H9 (cell line): ENCODE data around the gene TSPAN32. TPM values are rescaled to one million over a fixed set of nuclear protein-coding genes. Genes with fewer than 3 reads are reported as not detected.
"Not testable (repeated sequence)": the region's sequence is repeated elsewhere in the genome, so short reads cannot be mapped to it uniquely, and the experiment has no call there.

Source experiments
- DNase-seq: peaks from one replicate; pipeline ENCODE4 v3.0.0-alpha.2; 2017
- H2AFZ ChIP-seq: one replicate; pipeline ENCODE4 v1.6.1; 2013; ENCODE audit warnings: mild to moderate bottlenecking, low read length, control low read depth, moderate library complexity
- H2AK5ac ChIP-seq: 2 replicates; pipeline ENCODE4 v1.6.1; 2013; ENCODE audit warnings: low read length, control low read depth, mixed read lengths; ENCODE audit not compliant: insufficient read length
- H2BK120ac ChIP-seq: one replicate; pipeline ENCODE4 v1.6.1; 2013; ENCODE audit warnings: low read depth, mild to moderate bottlenecking, low read length, control low read depth, inconsistent platforms; ENCODE audit not compliant: poor library complexity, severe bottlenecking
- H2BK12ac ChIP-seq: 2 replicates; pipeline ENCODE4 v1.6.1; 2013; ENCODE audit warnings: low read length, control low read depth, mixed read lengths, low read depth; ENCODE audit not compliant: insufficient read length
- H2BK15ac ChIP-seq: 2 replicates; pipeline ENCODE4 v1.6.1; 2013; ENCODE audit warnings: low read depth, low read length, control low read depth
- H2BK20ac ChIP-seq: one replicate; pipeline ENCODE4 v1.6.1; 2013; ENCODE audit warnings: low read depth, mild to moderate bottlenecking, low read length, control low read depth, inconsistent platforms; ENCODE audit not compliant: poor library complexity, severe bottlenecking
- H2BK5ac ChIP-seq: 2 replicates; pipeline ENCODE4 v1.6.1; 2013; ENCODE audit warnings: low read length, control low read depth, mixed read lengths; ENCODE audit not compliant: insufficient read length
- H3K14ac ChIP-seq: 2 replicates; pipeline ENCODE4 v1.6.1; 2013; ENCODE audit warnings: low read length, control low read depth; ENCODE audit not compliant: insufficient read depth
- H3K18ac ChIP-seq: 2 replicates; pipeline ENCODE4 v1.6.1; 2013; ENCODE audit warnings: low read depth, mild to moderate bottlenecking, mixed read lengths, low read length, control low read depth; ENCODE audit not compliant: insufficient read length
- H3K23ac ChIP-seq: 2 replicates; pipeline ENCODE4 v1.6.1; 2013; ENCODE audit warnings: low read length, control low read depth, mixed read lengths, low read depth; ENCODE audit not compliant: insufficient read length
- H3K23me2 ChIP-seq: 2 replicates; pipeline ENCODE4 v1.6.1; 2013; ENCODE audit warnings: low read depth, mild to moderate bottlenecking, mixed read lengths, low read length, control low read depth; ENCODE audit not compliant: insufficient read length, poor library complexity, severe bottlenecking
- H3K27ac ChIP-seq: 2 replicates; pipeline ENCODE4 v1.5.1; 2013; ENCODE audit warnings: low read length, control low read depth, mixed read lengths, low read depth; ENCODE audit not compliant: insufficient read length
- H3K27me3 ChIP-seq: 2 replicates; pipeline ENCODE4 v1.6.1; 2013; ENCODE audit warnings: low read length, control low read depth, inconsistent platforms; ENCODE audit not compliant: insufficient read depth
- H3K4ac ChIP-seq: 2 replicates; pipeline ENCODE4 v1.6.1; 2013; ENCODE audit warnings: low read depth, mild to moderate bottlenecking, control low read depth, inconsistent platforms, low read length, moderate library complexity
- H3K4me1 ChIP-seq: 2 replicates; pipeline ENCODE4 v1.6.1; 2013; ENCODE audit warnings: low read length, control low read depth, inconsistent platforms; ENCODE audit not compliant: insufficient read depth
- H3K4me2 ChIP-seq: 2 replicates; pipeline ENCODE4 v1.6.1; 2013; ENCODE audit warnings: low read length, control low read depth, mixed read lengths; ENCODE audit not compliant: insufficient read length, insufficient read depth
- H3K56ac ChIP-seq: 2 replicates; pipeline ENCODE4 v1.6.1; 2013; ENCODE audit warnings: low read depth, mild to moderate bottlenecking, mixed read lengths, low read length, control low read depth; ENCODE audit not compliant: insufficient read length
- H3K79me1 ChIP-seq: 2 replicates; pipeline ENCODE4 v1.6.1; 2013; ENCODE audit warnings: low read depth, mild to moderate bottlenecking, moderate library complexity, low read length, control low read depth, inconsistent platforms; ENCODE audit not compliant: insufficient read depth, poor library complexity, severe bottlenecking
- H3K79me2 ChIP-seq: 2 replicates; pipeline ENCODE4 v1.6.1; 2013; ENCODE audit warnings: low read length, control low read depth, inconsistent platforms; ENCODE audit not compliant: insufficient read depth
- H3K9ac ChIP-seq: 2 replicates; pipeline ENCODE4 v1.6.1; 2013; ENCODE audit warnings: low read length, control low read depth, mixed read lengths; ENCODE audit not compliant: insufficient read length; ENCODE audit errors: extremely low read depth
- H3K9me3 ChIP-seq: one replicate; pipeline ENCODE4 v1.6.1; 2013; ENCODE audit warnings: low read depth, low read length, inconsistent platforms; ENCODE audit not compliant: control insufficient read depth
- H3T11ph ChIP-seq: one replicate; pipeline ENCODE4 v1.6.1; 2013; ENCODE audit warnings: mild to moderate bottlenecking, low read length, control low read depth, inconsistent platforms
- H4K20me1 ChIP-seq: one replicate; pipeline ENCODE4 v1.6.1; 2013; ENCODE audit not compliant: control insufficient read depth, insufficient read length, insufficient read depth
- H4K5ac ChIP-seq: 2 replicates; pipeline ENCODE4 v1.6.1; 2013; ENCODE audit warnings: low read depth, mild to moderate bottlenecking, mixed read lengths, low read length, control low read depth; ENCODE audit not compliant: insufficient read length
- H4K8ac ChIP-seq: replicated peaks from 2 replicates; pipeline ENCODE4 v1.6.1; 2013; ENCODE audit warnings: low read length, control low read depth, mixed read lengths, low read depth; ENCODE audit not compliant: insufficient read length
- H4K91ac ChIP-seq: 2 replicates; pipeline ENCODE4 v1.6.1; 2013; ENCODE audit warnings: low read depth, mild to moderate bottlenecking, moderate library complexity, mixed read lengths, low read length, control low read depth; ENCODE audit not compliant: insufficient read length
- H3K27ac Mint-ChIP-seq, 3 experiments: 2 replicates in 2 of 3; 3 replicates in 1 of 3; pipeline ENCODE4 v1.8.0; 2020 to 2021; ENCODE audit warnings: mixed read lengths in 3 of 3, mild to moderate bottlenecking in 1 of 3, moderate library complexity in 1 of 3
- H3K27me3 Mint-ChIP-seq: 2 replicates; pipeline ENCODE4 v1.8.0; 2021; ENCODE audit warnings: low read depth, mild to moderate bottlenecking, moderate library complexity, mixed read lengths
- H3K36me3 Mint-ChIP-seq, 3 experiments: 2 replicates in 2 of 3; 3 replicates in 1 of 3; pipeline ENCODE4 v1.8.0; 2020 to 2021; ENCODE audit warnings: low read depth in 3 of 3, mixed read lengths in 3 of 3; ENCODE audit not compliant: insufficient read depth in 1 of 3
- H3K4me1 Mint-ChIP-seq, 2 experiments: 2 replicates each; pipeline ENCODE4 v1.8.0; 2020; ENCODE audit warnings: mixed read lengths in 2 of 2
- H3K4me3 Mint-ChIP-seq, 2 experiments: 2 replicates in 1 of 2; 3 replicates in 1 of 2; pipeline ENCODE4 v1.8.0; 2020 to 2021; ENCODE audit warnings: mild to moderate bottlenecking in 2 of 2, mixed read lengths in 2 of 2, moderate library complexity in 1 of 2
- H3K9me3 Mint-ChIP-seq, 2 experiments: 2 replicates in 1 of 2; 3 replicates in 1 of 2; pipeline ENCODE4 v1.8.0; 2020; ENCODE audit warnings: mild to moderate bottlenecking in 2 of 2, mixed read lengths in 2 of 2, moderate library complexity in 1 of 2
- CTCF ChIP-seq: fragments of 200-600 bp; sonication (generic); conservative IDR thresholded peaks from 3 replicates; pipeline ENCODE4 v1.8.0; 2021; ENCODE audit warnings: antibody characterized with exemption, mild to moderate bottlenecking
- WGBS: extraction: QIAGEN DNeasy Blood & Tissue Kit; methylation state at CpG from one replicate; pipeline ENCODE4 v1.1.7; 2013; ENCODE audit warnings: missing lambda C conversion rate, low lambda C conversion rate, mixed read lengths; ENCODE audit not compliant: insufficient read length; ENCODE audit errors: extremely low coverage; 5-methylcytosine and 5-hydroxymethylcytosine counted together
- total RNA-seq: library from RNA; stranded (reverse); gene quantifications from 2 replicates; pipeline ENCODE4 v1.2.1, GENCODE V29; 2021

TSPAN32 gene
- total RNA-seq, 1 experiment from 2014 or later: not detected

- no peak for TF ChIP-seq CTCF
- Histone ChIP-seq H3K14ac (no peak overlapping the region), H2AK5ac (no peak overlapping the region), H2BK120ac (no peak overlapping the region), H4K8ac (no peak overlapping the region), H3K27me3 (no peaks in the 10 kb centered on the region), H3K56ac (no peak overlapping the region), H2BK15ac (no peak overlapping the region), H3K18ac (no peak overlapping the region), H2AFZ (no peak overlapping the region), H4K5ac (no peak overlapping the region), H2BK5ac (no peak overlapping the region), H3T11ph (no peak overlapping the region), H2BK12ac (no peak overlapping the region), H3K9ac (no peak overlapping the region), H4K20me1 (no peaks in the 10 kb centered on the region), H3K27ac (no peak overlapping the region), H3K9me3 (no peaks in the 10 kb centered on the region), H4K91ac (no peak overlapping the region), H3K23me2 (peaks cover 2% of the 10 kb centered on the region), H3K4me2 (no peak overlapping the region), H3K79me2 (no peaks in the 10 kb centered on the region), H3K4me1 (no peaks in the 10 kb centered on the region), H3K4ac (no peak overlapping the region), H3K23ac (no peak overlapping the region), H2BK20ac (no peak overlapping the region), H3K79me1 (no peaks in the 10 kb centered on the region)
- H3K27me3 Mint-ChIP-seq: peaks cover 20% of the 10 kb centered on the region
- H3K9me3 Mint-ChIP-seq: peaks cover 21 to 22% of the 10 kb centered on the region in 2 experiments
- WGBS: no CpG with 5 or more reads among the region's 8 CpGs
- peaks cover 2 to 8% (median 4%) of the 10 kb centered on the region in 3 experiments; a peak in 2 of 7 replicates for H3K36me3 Mint-ChIP-seq
- no peak overlapping the region for H3K4me3 Mint-ChIP-seq
- H3K4me1 Mint-ChIP-seq: peaks cover 0 to 5% of the 10 kb centered on the region in 2 experiments; a peak in 1 of 4 replicates
- H3K27ac Mint-ChIP-seq: no peak overlapping the region
- no peak for DNase-seq
Observed at GRCh38 chr11:2357246-2357645, 55.4 kb downstream of the TSPAN32 start.

GRCh38 chr11:2357651-2358050 is 55.8 kb downstream of the TSPAN32 start:
- H3K14ac ChIP-seq, H3K79me2 ChIP-seq, H2AK5ac ChIP-seq, H3K36me3 Mint-ChIP-seq, H3K4ac ChIP-seq, H3K4me3 Mint-ChIP-seq, H3K27ac ChIP-seq, H3T11ph ChIP-seq, H3K23ac ChIP-seq, H2BK12ac ChIP-seq, H3K27ac Mint-ChIP-seq, H3K56ac ChIP-seq, H2BK120ac ChIP-seq, H3K4me2 ChIP-seq, H3K23me2 ChIP-seq, H4K8ac ChIP-seq, H4K20me1 ChIP-seq, H3K4me1 ChIP-seq, H2AFZ ChIP-seq, DNase-seq, H3K9ac ChIP-seq, H3K18ac ChIP-seq, H2BK15ac ChIP-seq, H3K9me3 ChIP-seq, H2BK20ac ChIP-seq, H2BK5ac ChIP-seq, H3K4me1 Mint-ChIP-seq, H3K79me1 ChIP-seq, H4K5ac ChIP-seq, H4K91ac ChIP-seq, H3K27me3 ChIP-seq: not testable (repeated sequence)
- Mint-ChIP-seq H3K27me3 (peaks cover 17% of the 10 kb centered on the region), H3K9me3 (peaks cover 17 to 19% of the 10 kb centered on the region in 2 experiments)
- no CpG with 5 or more reads among the region's 13 CpGs for WGBS
